ENCODE measurements around the gene MTMR1. TPM values are rescaled to one million over a fixed set of nuclear protein-coding genes. Genes with fewer than 3 reads are reported as not detected.

The MTMR1 gene
- total RNA-seq, 1 donor = 44.6 TPM

DNA sequence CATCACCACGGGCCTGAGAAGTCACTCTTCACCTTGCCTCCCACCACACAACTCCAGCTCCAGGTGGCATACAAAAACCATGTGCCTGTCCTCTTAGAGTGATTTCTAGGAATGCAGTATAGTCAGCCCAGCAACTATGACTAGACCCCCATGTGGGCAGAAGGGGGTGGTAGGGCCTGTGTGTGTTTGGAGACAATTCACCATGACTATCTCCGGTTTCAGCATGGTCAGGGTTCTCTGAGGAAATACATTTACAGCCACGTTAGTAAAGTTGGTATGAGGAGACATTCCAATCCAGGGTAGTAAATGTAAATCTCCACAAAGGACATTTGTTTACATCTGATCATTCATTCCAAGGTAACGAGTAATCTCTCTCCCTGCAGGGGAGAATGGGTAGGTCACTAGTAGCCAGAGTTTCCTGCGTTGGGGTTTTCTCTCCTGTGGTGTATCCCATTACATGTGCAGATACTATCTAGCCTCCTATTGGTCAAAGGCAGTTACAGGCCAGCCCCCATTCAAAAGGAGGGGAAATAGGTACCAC lies 4.2 kb upstream of the MTMR1 start:
- Histone ChIP-seq H3K9me3 (ENCODE audit: low read depth, low read length) (no peaks in the 10 kb centered on the region), H3K4me3 (ENCODE audit: low read length) (no peak overlapping the region), H3K4me1 (ENCODE audit: insufficient read depth, low read length) (peaks cover 38% of the 10 kb centered on the region), H3K27me3 (ENCODE audit: insufficient read depth, low read length) (no peaks in the 10 kb centered on the region)

DNA sequence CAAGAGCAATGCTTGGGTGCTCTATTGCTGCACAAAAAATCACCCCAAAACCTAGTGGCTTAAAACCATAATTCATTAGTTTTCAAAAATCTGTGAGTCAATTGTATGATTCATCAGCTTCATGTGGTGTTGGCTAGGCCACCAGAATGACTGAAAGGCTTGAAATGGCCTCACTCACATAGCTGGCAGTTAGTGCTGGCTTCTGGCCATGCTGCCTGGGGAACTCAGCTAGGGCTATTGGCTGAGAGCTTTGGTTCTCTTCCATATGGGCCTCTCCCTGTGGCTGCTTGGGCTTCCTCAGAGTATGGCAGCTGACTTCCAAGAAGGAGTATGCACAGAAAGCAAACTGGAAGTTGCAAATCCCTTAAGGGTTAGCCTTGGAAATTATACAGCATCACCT lies 3.1 kb upstream of the MTMR1 start:
- H3K4me1 ChIP-seq (ENCODE audit: insufficient read depth, low read length) = peaks cover 50% of the 10 kb centered on the region
- H3K27me3 ChIP-seq (ENCODE audit: insufficient read depth, low read length) = no peaks in the 10 kb centered on the region
- H3K9me3 ChIP-seq (ENCODE audit: low read depth, low read length) = no peaks in the 10 kb centered on the region
- H3K4me3 ChIP-seq (ENCODE audit: low read length) = no peak overlapping the region

DNA sequence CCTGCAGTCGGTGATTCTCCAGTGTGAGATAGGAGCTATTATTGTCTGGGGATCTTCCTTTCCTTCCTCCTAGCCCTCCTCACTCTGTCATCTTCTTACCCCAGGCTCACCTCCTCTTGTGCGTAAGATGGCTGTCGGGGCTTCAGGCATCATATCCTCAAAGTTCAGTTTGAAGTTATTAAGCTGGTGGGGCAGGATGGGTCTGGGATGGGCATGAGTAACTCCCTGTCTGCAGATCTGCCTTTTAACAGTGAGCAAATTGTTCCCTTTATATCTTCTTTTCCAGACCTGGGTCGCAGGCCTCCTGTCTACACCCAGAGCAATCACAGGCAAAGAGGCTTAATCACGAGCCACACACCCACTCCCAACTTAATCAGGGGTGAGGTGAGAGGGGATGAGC lies 900 bp upstream of the MTMR1 start:
- Histone ChIP-seq H3K27me3 (ENCODE audit: insufficient read depth, low read length) (no peaks in the 10 kb centered on the region), H3K4me1 (ENCODE audit: insufficient read depth, low read length) (peaks cover 65% of the 10 kb centered on the region), H3K4me3 (ENCODE audit: low read length) (peak overlapping the region; percentile 60), H3K9me3 (ENCODE audit: low read depth, low read length) (no peaks in the 10 kb centered on the region)

- Histone ChIP-seq H3K27me3 (ENCODE audit: insufficient read depth, low read length) (no peaks in the 10 kb centered on the region), H3K9me3 (ENCODE audit: low read depth, low read length) (no peaks in the 10 kb centered on the region), H3K4me1 (ENCODE audit: insufficient read depth, low read length) (peaks cover 64% of the 10 kb centered on the region), H3K4me3 (ENCODE audit: low read length) (peak overlapping the region; percentile 44)
These were observed 754 bp downstream of the MTMR1 start for GRCh38 chrX:150693725-150694574.

- Histone ChIP-seq H3K4me1 (ENCODE audit: insufficient read depth, low read length) (peaks cover 63% of the 10 kb centered on the region), H3K4me3 (ENCODE audit: low read length) (peak overlapping the region; percentile 44), H3K9me3 (ENCODE audit: low read depth, low read length) (no peaks in the 10 kb centered on the region), H3K27me3 (ENCODE audit: insufficient read depth, low read length) (no peaks in the 10 kb centered on the region)
These were observed 1.7 kb downstream of the MTMR1 start for GRCh38 chrX:150694738-150695410.

GRCh38 chrX:150696331-150696730 lies 3.1 kb downstream of the MTMR1 start:
- Histone ChIP-seq H3K4me3 (ENCODE audit: low read length) (no peak overlapping the region), H3K9me3 (ENCODE audit: low read depth, low read length) (no peaks in the 10 kb centered on the region), H3K27me3 (ENCODE audit: insufficient read depth, low read length) (no peaks in the 10 kb centered on the region), H3K4me1 (ENCODE audit: insufficient read depth, low read length) (peaks cover 55% of the 10 kb centered on the region)

GRCh38 chrX:150696866-150697265 lies 3.7 kb downstream of the MTMR1 start:
- H3K4me3 ChIP-seq (ENCODE audit: low read length) = no peak overlapping the region
- peaks cover 50% of the 10 kb centered on the region for H3K4me1 ChIP-seq (ENCODE audit: insufficient read depth, low read length)
- no peaks in the 10 kb centered on the region for H3K9me3 ChIP-seq (ENCODE audit: low read depth, low read length)
- no peaks in the 10 kb centered on the region for H3K27me3 ChIP-seq (ENCODE audit: insufficient read depth, low read length)

GRCh38 chrX:150697641-150698040 lies 4.4 kb downstream of the MTMR1 start:
- no peak overlapping the region for H3K4me3 ChIP-seq (ENCODE audit: low read length)
- no peaks in the 10 kb centered on the region for H3K27me3 ChIP-seq (ENCODE audit: insufficient read depth, low read length)
- H3K9me3 ChIP-seq (ENCODE audit: low read depth, low read length) = no peaks in the 10 kb centered on the region
- peaks cover 50% of the 10 kb centered on the region for H3K4me1 ChIP-seq (ENCODE audit: insufficient read depth, low read length)

GRCh38 chrX:150698981-150699380 lies 5.8 kb downstream of the MTMR1 start:
- H3K27me3 ChIP-seq (ENCODE audit: insufficient read depth, low read length) = no peaks in the 10 kb centered on the region
- no peak overlapping the region for H3K4me3 ChIP-seq (ENCODE audit: low read length)
- peaks cover 58% of the 10 kb centered on the region for H3K4me1 ChIP-seq (ENCODE audit: insufficient read depth, low read length)
- no peaks in the 10 kb centered on the region for H3K9me3 ChIP-seq (ENCODE audit: low read depth, low read length)

- H3K4me1 ChIP-seq (ENCODE audit: insufficient read depth, low read length) = peaks cover 53% of the 10 kb centered on the region
- H3K4me3 ChIP-seq (ENCODE audit: low read length) = no peak overlapping the region
- H3K9me3 ChIP-seq (ENCODE audit: low read depth, low read length) = no peaks in the 10 kb centered on the region
- H3K27me3 ChIP-seq (ENCODE audit: insufficient read depth, low read length) = no peaks in the 10 kb centered on the region
These were observed 6.9 kb downstream of the MTMR1 start for GRCh38 chrX:150700107-150700506.

GRCh38 chrX:150701377-150701776 lies 8.2 kb downstream of the MTMR1 start:
- Histone ChIP-seq H3K9me3 (ENCODE audit: low read depth, low read length) (no peaks in the 10 kb centered on the region), H3K4me3 (ENCODE audit: low read length) (no peak overlapping the region), H3K27me3 (ENCODE audit: insufficient read depth, low read length) (no peaks in the 10 kb centered on the region), H3K4me1 (ENCODE audit: insufficient read depth, low read length) (peaks cover 40% of the 10 kb centered on the region)

- Histone ChIP-seq H3K4me3 (ENCODE audit: low read length) (no peak overlapping the region), H3K27me3 (ENCODE audit: insufficient read depth, low read length) (no peaks in the 10 kb centered on the region), H3K4me1 (ENCODE audit: insufficient read depth, low read length) (peaks cover 24% of the 10 kb centered on the region), H3K9me3 (ENCODE audit: low read depth, low read length) (no peaks in the 10 kb centered on the region)
These were observed 9.9 kb downstream of the MTMR1 start for GRCh38 chrX:150702966-150703694.

GRCh38 chrX:150703695-150703974 lies 10.4 kb downstream of the MTMR1 start:
- H3K27me3 ChIP-seq (ENCODE audit: insufficient read depth, low read length) = no peaks in the 10 kb centered on the region
- no peak overlapping the region for H3K4me3 ChIP-seq (ENCODE audit: low read length)
- H3K4me1 ChIP-seq (ENCODE audit: insufficient read depth, low read length) = peaks cover 24% of the 10 kb centered on the region
- no peaks in the 10 kb centered on the region for H3K9me3 ChIP-seq (ENCODE audit: low read depth, low read length)

DNA sequence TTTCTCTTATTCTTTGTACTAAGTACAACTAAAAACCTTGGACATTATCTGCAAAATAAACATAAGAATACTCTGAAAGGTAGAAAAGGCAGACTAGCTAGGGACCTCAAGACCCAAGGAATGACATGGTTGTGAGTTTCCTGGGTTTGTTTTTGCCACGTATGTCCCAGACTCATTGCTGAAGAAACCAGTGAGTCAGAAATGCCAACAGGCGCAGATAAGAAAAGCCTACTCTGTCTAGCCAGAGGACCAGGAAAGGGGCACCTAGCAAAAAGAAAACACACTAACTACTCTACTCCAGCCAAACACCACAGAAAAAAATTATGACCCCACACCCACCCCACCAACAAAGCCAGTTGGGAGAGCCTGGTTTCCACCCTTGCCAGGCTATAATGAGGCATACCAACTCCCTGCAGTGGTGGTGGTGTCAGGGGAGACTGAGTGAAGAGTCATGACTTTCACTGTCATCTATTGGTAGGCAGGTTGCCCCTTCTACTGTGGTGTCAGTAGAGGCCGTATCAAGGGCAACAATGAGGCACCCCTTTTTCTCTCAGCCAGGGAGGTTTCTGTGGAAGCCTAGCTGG lies 10.9 kb downstream of the MTMR1 start:
- H3K27me3 ChIP-seq (ENCODE audit: insufficient read depth, low read length) = no peaks in the 10 kb centered on the region
- H3K4me3 ChIP-seq (ENCODE audit: low read length) = no peak overlapping the region
- peaks cover 24% of the 10 kb centered on the region for H3K4me1 ChIP-seq (ENCODE audit: insufficient read depth, low read length)
- H3K9me3 ChIP-seq (ENCODE audit: low read depth, low read length) = no peaks in the 10 kb centered on the region

GRCh38 chrX:150712619-150713018 lies 19.4 kb downstream of the MTMR1 start:
- no peaks in the 10 kb centered on the region for H3K27me3 ChIP-seq (ENCODE audit: insufficient read depth, low read length)
- H3K4me1 ChIP-seq (ENCODE audit: insufficient read depth, low read length) = peaks cover 14% of the 10 kb centered on the region
- H3K4me3 ChIP-seq (ENCODE audit: low read length) = no peak overlapping the region
- H3K9me3 ChIP-seq (ENCODE audit: low read depth, low read length) = no peaks in the 10 kb centered on the region

Measured in mononuclear cell (primary cell).